Fibroblast of lung (primary cell): ENCODE measurements around the gene CLIC6.
A peak's percentile ranks its signal among the peaks of the same experiment; 100 is the strongest.

Source experiments
- CTCF ChIP-seq, 2 donors: IDR thresholded peaks in 1 of 2; conservative IDR thresholded peaks in 1 of 2; 1 replicate in 1 of 2; 2 replicates in 1 of 2; pipeline ENCODE4 v1.5.1; 2011 to 2012; ENCODE audit warnings: low read length in 2 of 2, control low read depth in 1 of 2, inconsistent platforms in 1 of 2, low read depth in 1 of 2, mild to moderate bottlenecking in 1 of 2
- EZH2 ChIP-seq: IDR thresholded peaks from 2 replicates; pipeline ENCODE4 v1.5.1; 2012; ENCODE audit warnings: low read length, control low read depth, mild to moderate bottlenecking; ENCODE audit errors: missing control alignments

DNA sequence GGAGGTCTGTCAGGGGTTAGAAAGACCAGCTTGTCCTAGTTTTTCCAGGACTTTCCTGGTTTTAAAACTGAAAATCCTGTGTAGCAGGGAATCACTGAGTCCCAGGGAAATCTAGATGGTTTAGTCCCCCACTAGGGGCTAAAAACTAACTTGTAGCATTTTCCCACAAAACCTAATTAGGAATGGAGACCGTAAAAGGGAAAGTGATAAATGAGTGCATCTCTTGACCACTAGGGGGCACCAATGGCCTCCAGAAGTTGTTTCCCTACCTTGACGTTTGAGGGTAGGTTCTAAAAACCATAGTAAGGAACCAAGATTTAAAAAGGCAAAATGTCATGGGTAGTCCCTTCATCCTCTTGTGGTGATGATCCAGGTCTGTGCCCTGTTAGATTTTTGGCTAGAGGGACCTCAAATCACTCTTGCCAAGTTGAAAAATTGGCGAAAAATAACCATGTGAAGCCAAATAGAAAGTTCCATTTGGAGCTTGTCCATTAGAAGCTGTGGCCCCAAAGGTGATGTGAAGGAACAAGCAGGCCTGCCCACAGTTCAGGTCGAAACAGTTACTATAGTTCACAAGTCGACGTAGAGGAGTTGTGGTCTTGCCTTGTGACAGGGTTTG is 24.5 kb downstream of the CLIC6 start:
- TF ChIP-seq CTCF (conservative IDR thresholded peaks at IDR 0.05 in 1 of 2, IDR thresholded peaks at IDR 0.05 in 1 of 2; ENCODE audit: low read depth in 1 of 2, low read length in 2 of 2), result peak; percentile 77 to 85
- no peak for TF ChIP-seq EZH2
